Progenitor cell of endocrine pancreas (in vitro differentiated cells): Measurements from ENCODE around the gene TNFSF4. TPM values are rescaled to one million over a fixed set of nuclear protein-coding genes. Genes with fewer than 3 reads are reported as not detected.

Source experiments
- DNase-seq: peaks from one replicate; pipeline ENCODE4 v3.0.0; 2021; ENCODE audit warnings: low spot score; ENCODE audit not compliant: unreplicated experiment
- H3K27ac Mint-ChIP-seq: 2 replicates; pipeline ENCODE4 v1.8.0; 2021; ENCODE audit warnings: mild to moderate bottlenecking, moderate library complexity, mixed read lengths
- H3K27me3 Mint-ChIP-seq: 2 replicates; pipeline ENCODE4 v1.8.0; 2021; ENCODE audit warnings: mixed read lengths
- H3K36me3 Mint-ChIP-seq: 2 replicates; pipeline ENCODE4 v1.8.0; 2022; ENCODE audit warnings: mixed read lengths; ENCODE audit not compliant: insufficient read depth
- H3K4me1 Mint-ChIP-seq: 2 replicates; pipeline ENCODE4 v1.8.0; 2021; ENCODE audit warnings: low read depth, mixed read lengths
- H3K4me3 Mint-ChIP-seq: 2 replicates; pipeline ENCODE4 v1.8.0; 2021; ENCODE audit warnings: low read depth, mild to moderate bottlenecking, moderate library complexity, mixed read lengths
- H3K9me3 Mint-ChIP-seq: 2 replicates; pipeline ENCODE4 v1.8.0; 2021; ENCODE audit warnings: low read depth, mixed read lengths
- CTCF ChIP-seq: fragments of 200-600 bp; sonication (generic); IDR thresholded peaks from one replicate; pipeline ENCODE4 v1.5.0; 2021; ENCODE audit warnings: antibody characterized with exemption, mild to moderate bottlenecking; ENCODE audit not compliant: unreplicated experiment
- long read RNA-seq: library from polyadenylated mRNA; unstranded; transcript quantifications from one replicate; pipeline ENCODE4 v2.0.0, GENCODE V29; 2020
- total RNA-seq: library from RNA; stranded (reverse); gene quantifications from 2 replicates; pipeline ENCODE4 v1.2.1, GENCODE V29; 2021

TNFSF4 gene
- total RNA-seq, result 1.3 and 1.7 TPM in 2 replicates
- long read RNA-seq, partial matches to known transcripts, result 0 of 2 reads
- long read RNA-seq, other reads (novel, unspliced or antisense), result 0 of 2 reads

- no peak for TF ChIP-seq CTCF
- Mint-ChIP-seq H3K27ac (peak within 1 kb of the TSS; percentile 27), H3K9me3 (no peaks in the 10 kb centered on the region), H3K27me3 (no peaks in the 10 kb centered on the region), H3K4me3 (no peak within 1 kb of the TSS), H3K36me3 (no peaks in the 10 kb centered on the region), H3K4me1 (peaks cover 44% of the 10 kb centered on the region)
- DNase-seq, result no peak
These were observed at the start of gene TNFSF4 for GRCh38 chr1:173206816-173207568. Gene TNFSF4 (minus strand): TSS chr1:173207331. CDS start chr1:173207176, 155 bp downstream.

GRCh38 chr1:173255214-173255813, 48.2 kb upstream of the TNFSF4 start:
- peak; percentile 79 for TF ChIP-seq CTCF
- Mint-ChIP-seq H3K27ac (no peak overlapping the region), H3K4me3 (no peak overlapping the region), H3K36me3 (no peaks in the 10 kb centered on the region), H3K9me3 (peaks cover 8% of the 10 kb centered on the region), H3K4me1 (no peaks in the 10 kb centered on the region), H3K27me3 (no peaks in the 10 kb centered on the region)
- DNase-seq, result no peak

- H3K27ac Mint-ChIP-seq, result no peak overlapping the region
These were observed 45.9 kb upstream of the TNFSF4 start for GRCh38 chr1:173253046-173253445.

GRCh38 chr1:173249349-173249748, 42.2 kb upstream of the TNFSF4 start:
- Mint-ChIP-seq H3K27ac (no peak overlapping the region), H3K4me1 (no peaks in the 10 kb centered on the region), H3K4me3 (no peak overlapping the region), H3K27me3 (no peaks in the 10 kb centered on the region), H3K36me3 (no peaks in the 10 kb centered on the region), H3K9me3 (no peaks in the 10 kb centered on the region)
- DNase-seq, result no peak
- TF ChIP-seq CTCF, result no peak

More at GRCh38 chr1:173253046-173253445, 45.9 kb upstream of the TNFSF4 start:
- no peak for TF ChIP-seq CTCF
- DNase-seq, result no peak
- Mint-ChIP-seq H3K36me3 (no peaks in the 10 kb centered on the region), H3K4me1 (no peaks in the 10 kb centered on the region), H3K27me3 (no peaks in the 10 kb centered on the region), H3K9me3 (no peaks in the 10 kb centered on the region), H3K4me3 (no peak overlapping the region)

GRCh38 chr1:173248247-173248940, 41.3 kb upstream of the TNFSF4 start:
- peaks cover 6% of the 10 kb centered on the region for H3K9me3 Mint-ChIP-seq
- TF ChIP-seq CTCF, result no peak
- H3K36me3 Mint-ChIP-seq, result peaks cover 4% of the 10 kb centered on the region
- no peak overlapping the region for H3K27ac Mint-ChIP-seq
- H3K4me3 Mint-ChIP-seq, result no peak overlapping the region
- no peaks in the 10 kb centered on the region for H3K4me1 Mint-ChIP-seq
- no peak for DNase-seq
- H3K27me3 Mint-ChIP-seq, result no peaks in the 10 kb centered on the region
